ENCODE results near the gene SERPINA12.
"Not testable (repeated sequence)": the region's sequence is repeated elsewhere in the genome, so short reads cannot be mapped to it uniquely, and the experiment has no call there.

Gene SERPINA12

GRCh38 chr14:94535506-94535905, 26.2 kb upstream of the SERPINA12 start:
- DNase-seq: no peak

GRCh38 chr14:94532447-94532846, 23.2 kb upstream of the SERPINA12 start:
- no peak for DNase-seq

GRCh38 chr14:94531187-94531586, 21.9 kb upstream of the SERPINA12 start:
- no peak for DNase-seq

- no peak for DNase-seq
Measured at GRCh38 chr14:94524093-94524492, 14.8 kb upstream of the SERPINA12 start.

GRCh38 chr14:94523265-94523664, 14.0 kb upstream of the SERPINA12 start:
- no peak for DNase-seq

GRCh38 chr14:94522115-94522724, 13.0 kb upstream of the SERPINA12 start:
- no peak for DNase-seq

- DNase-seq: no peak
Measured at GRCh38 chr14:94521375-94522114, 12.3 kb upstream of the SERPINA12 start.

GRCh38 chr14:94517641-94518257, 8.5 kb upstream of the SERPINA12 start:
- DNase-seq: no peak

- no peak for DNase-seq
Measured at GRCh38 chr14:94517248-94517640, 8.0 kb upstream of the SERPINA12 start.

- DNase-seq: no peak
Measured at GRCh38 chr14:94515856-94516255, 6.6 kb upstream of the SERPINA12 start.

- no peak for DNase-seq
Measured at GRCh38 chr14:94515426-94515825, 6.2 kb upstream of the SERPINA12 start.

GRCh38 chr14:94514351-94514750, 5.1 kb upstream of the SERPINA12 start:
- DNase-seq: no peak

- not testable (repeated sequence) for DNase-seq
Measured at GRCh38 chr14:94510481-94510880, 1.2 kb upstream of the SERPINA12 start.

- DNase-seq: no peak
Measured at GRCh38 chr14:94505641-94506040, 3.6 kb downstream of the SERPINA12 start.

- no peak for DNase-seq
Measured at GRCh38 chr14:94505206-94505605, 4.1 kb downstream of the SERPINA12 start.

- DNase-seq: no peak
Measured at GRCh38 chr14:94501588-94502516, 7.4 kb downstream of the SERPINA12 start.

GRCh38 chr14:94500264-94500663, 9.0 kb downstream of the SERPINA12 start:
- no peak for DNase-seq

- DNase-seq: no peak
Measured at GRCh38 chr14:94499673-94500072, 9.6 kb downstream of the SERPINA12 start.

- no peak for DNase-seq
Measured at GRCh38 chr14:94498215-94498614, 11.1 kb downstream of the SERPINA12 start.

- DNase-seq: no peak
Measured at GRCh38 chr14:94494085-94494484, 15.2 kb downstream of the SERPINA12 start.

- DNase-seq: no peak
Measured at GRCh38 chr14:94491511-94491910, 17.8 kb downstream of the SERPINA12 start.

- no peak for DNase-seq
Measured at GRCh38 chr14:94489336-94489735, 19.9 kb downstream of the SERPINA12 start.

GRCh38 chr14:94486883-94487282, 22.4 kb downstream of the SERPINA12 start:
- no peak for DNase-seq

Data from NCI-H1417 (cell line).